HCT116 (cell line): ENCODE data around the gene TSPAN14.

Source experiments
- CTCF ChIP-seq, 3 experiments: fragments of 200-600 bp in 1 of 3; sonication (generic) in 1 of 3; IDR thresholded peaks in 2 of 3; conservative IDR thresholded peaks in 1 of 3; 2 replicates each; pipeline ENCODE4 v1.5.1; 2012 to 2017; ENCODE audit warnings: low read depth in 2 of 3, low read length in 2 of 3, antibody characterized with exemption in 1 of 3, borderline replicate concordance in 1 of 3, control low read depth in 1 of 3, mild to moderate bottlenecking in 1 of 3, mixed read lengths in 1 of 3, mixed run types in 1 of 3, moderate library complexity in 1 of 3; ENCODE audit not compliant: insufficient read depth in 1 of 3
- JUND ChIP-seq: IDR thresholded peaks from 2 replicates; pipeline ENCODE4 v1.6.1; 2012
- REST ChIP-seq: IDR thresholded peaks from 2 replicates; pipeline ENCODE4 v1.6.1; 2012; ENCODE audit warnings: low read depth
- SRF ChIP-seq: IDR thresholded peaks from 2 replicates; pipeline ENCODE4 v1.6.1; 2012; ENCODE audit warnings: low read depth

GRCh38 chr10:80406204-80406603 lies 47.9 kb upstream of the TSPAN14 start:
- TF ChIP-seq REST (no peak), CTCF (IDR thresholded peaks at IDR 0.05 in 2 of 3, conservative IDR thresholded peaks at IDR 0.05 in 1 of 3; ENCODE audit: borderline replicate concordance in 1 of 3, insufficient read depth in 1 of 3, low read depth in 2 of 3, low read length in 2 of 3) (no peak), SRF (no peak), JUND (no peak)
